ENCODE results near the gene DKK1. TPM values are rescaled to one million over a fixed set of nuclear protein-coding genes. Genes with fewer than 3 reads are reported as not detected.

Gene DKK1
- total RNA-seq: 4.7 and 6.1 TPM in 2 replicates

DNA sequence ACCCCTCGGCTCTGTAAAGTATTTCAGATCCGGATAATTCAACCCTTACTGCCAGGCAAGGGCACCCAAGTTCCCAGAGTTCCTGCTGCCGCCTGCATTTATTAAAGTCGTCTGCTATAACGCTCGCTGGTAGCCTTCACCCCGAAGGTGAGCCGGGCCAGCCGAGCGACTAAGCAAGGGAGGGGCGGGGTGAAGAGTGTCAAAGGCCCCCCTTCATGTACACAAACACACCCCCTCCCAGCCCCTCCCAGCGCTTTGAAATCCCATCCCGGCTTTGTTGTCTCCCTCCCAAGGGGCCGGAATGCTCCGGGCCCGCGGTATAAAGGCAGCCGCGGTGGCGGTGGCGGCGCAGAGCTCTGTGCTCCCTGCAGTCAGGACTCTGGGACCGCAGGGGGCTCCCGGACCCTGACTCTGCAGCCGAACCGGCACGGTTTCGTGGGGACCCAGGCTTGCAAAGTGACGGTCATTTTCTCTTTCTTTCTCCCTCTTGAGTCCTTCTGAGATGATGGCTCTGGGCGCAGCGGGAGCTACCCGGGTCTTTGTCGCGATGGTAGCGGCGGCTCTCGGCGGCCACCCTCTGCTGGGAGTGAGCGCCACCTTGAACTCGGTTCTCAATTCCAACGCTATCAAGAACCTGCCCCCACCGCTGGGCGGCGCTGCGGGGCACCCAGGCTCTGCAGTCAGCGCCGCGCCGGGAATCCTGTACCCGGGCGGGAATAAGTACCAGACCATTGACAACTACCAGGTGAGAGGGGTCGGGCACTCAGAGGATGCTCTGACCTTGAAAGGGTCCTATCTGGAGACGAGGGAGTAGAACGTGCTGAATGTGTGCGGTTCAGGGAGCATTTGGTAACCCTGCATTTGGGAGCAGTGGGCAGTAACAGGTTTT, at the start of gene DKK1:
DKK1 (plus strand) TSS at position 349 of the 889 bp plus-strand sequence; CDS start at position 503, 154 bp downstream.
- DNase-seq (ENCODE audit: low read depth): peak; percentile 49
- Histone ChIP-seq H3K27me3 (ENCODE audit: control insufficient read depth, insufficient read depth, low read length) (no peaks in the 10 kb centered on the region), H3K4me3 (ENCODE audit: low read depth, low read length) (peak within 1 kb of the TSS; percentile 53), H3K36me3 (ENCODE audit: control insufficient read depth, insufficient read depth, low read length) (no peaks in the 10 kb centered on the region)
- peak; percentile 93 for TF ChIP-seq CTCF (IDR thresholded peaks at IDR 0.05; ENCODE audit: insufficient read depth, low read length, poor library complexity, severe bottlenecking)

- Histone ChIP-seq H3K36me3 (ENCODE audit: control insufficient read depth, insufficient read depth, low read length) (no peaks in the 10 kb centered on the region), H3K27me3 (ENCODE audit: control insufficient read depth, insufficient read depth, low read length) (no peaks in the 10 kb centered on the region), H3K4me3 (ENCODE audit: low read depth, low read length) (no peak overlapping the region)
- DNase-seq (ENCODE audit: low read depth): no peak
- TF ChIP-seq CTCF (IDR thresholded peaks at IDR 0.05; ENCODE audit: insufficient read depth, low read length, poor library complexity, severe bottlenecking): no peak
These were observed 48.8 kb upstream of the DKK1 start for GRCh38 chr10:52265131-52265926.

DNA sequence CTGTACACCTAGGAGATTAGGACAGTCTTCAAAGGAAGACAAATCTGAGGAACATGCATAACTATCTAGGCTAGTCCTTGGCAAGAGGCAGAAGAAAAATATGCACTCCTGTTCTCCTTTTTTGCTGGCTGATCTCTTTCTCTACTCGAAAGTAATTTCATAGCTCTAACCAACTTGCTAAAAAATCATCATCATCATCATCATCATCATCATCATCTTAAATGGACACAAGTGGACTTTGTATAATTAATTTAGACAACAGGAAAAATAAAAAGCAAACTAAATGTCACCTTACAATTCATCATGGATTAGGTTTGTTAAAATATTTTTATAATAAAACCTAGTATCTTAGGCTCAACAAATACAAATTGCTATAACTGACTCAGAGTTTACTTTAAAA, 47.2 kb upstream of the DKK1 start:
- no peak for DNase-seq (ENCODE audit: low read depth)
- H3K27me3 ChIP-seq (ENCODE audit: control insufficient read depth, insufficient read depth, low read length): no peaks in the 10 kb centered on the region
- no peaks in the 10 kb centered on the region for H3K36me3 ChIP-seq (ENCODE audit: control insufficient read depth, insufficient read depth, low read length)
- H3K4me3 ChIP-seq (ENCODE audit: low read depth, low read length): no peak overlapping the region
- no peak for TF ChIP-seq CTCF (IDR thresholded peaks at IDR 0.05; ENCODE audit: insufficient read depth, low read length, poor library complexity, severe bottlenecking)

DNA sequence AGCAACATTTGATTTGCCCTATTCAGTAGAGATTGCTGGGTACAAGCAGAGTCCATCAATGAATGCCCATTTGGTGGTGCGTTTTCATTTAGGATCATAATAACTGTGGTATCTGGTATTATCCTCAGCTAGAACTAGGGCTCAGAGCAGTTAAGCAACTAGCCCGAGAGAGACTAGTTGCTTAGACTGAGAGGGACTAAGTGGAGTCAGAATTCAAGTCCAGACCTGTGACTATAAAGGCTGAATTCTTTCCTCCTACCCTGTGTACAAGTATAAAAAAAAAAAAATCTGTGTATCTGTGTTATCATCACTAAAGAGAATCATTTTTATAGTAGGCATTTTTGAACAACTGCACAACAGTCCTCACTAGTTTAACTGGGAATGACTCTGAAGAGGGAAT, 45.3 kb upstream of the DKK1 start:
- TF ChIP-seq CTCF (IDR thresholded peaks at IDR 0.05; ENCODE audit: insufficient read depth, low read length, poor library complexity, severe bottlenecking): no peak
- H3K36me3 ChIP-seq (ENCODE audit: control insufficient read depth, insufficient read depth, low read length): no peaks in the 10 kb centered on the region

DNA sequence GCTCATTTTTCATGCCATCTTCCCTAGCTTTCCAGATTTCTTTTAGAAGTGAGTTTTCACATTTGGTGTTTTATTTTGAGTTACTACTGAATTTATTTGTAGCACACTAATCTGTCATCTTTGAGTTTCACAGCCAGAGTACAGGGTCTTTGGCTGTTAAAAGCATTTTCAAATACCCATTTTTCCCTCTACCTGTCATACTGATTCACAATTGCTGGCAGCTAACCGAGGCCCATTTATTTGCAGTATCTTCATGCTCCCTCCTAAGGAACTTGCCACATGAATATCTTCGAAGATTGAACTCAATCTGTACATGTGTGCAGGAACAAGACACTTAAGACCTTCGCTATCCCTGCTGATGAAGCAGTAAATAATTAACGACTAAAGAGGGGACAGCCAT, 44.8 kb upstream of the DKK1 start:
- DNase-seq (ENCODE audit: low read depth): no peak
- no peaks in the 10 kb centered on the region for H3K36me3 ChIP-seq (ENCODE audit: control insufficient read depth, insufficient read depth, low read length)
- no peaks in the 10 kb centered on the region for H3K27me3 ChIP-seq (ENCODE audit: control insufficient read depth, insufficient read depth, low read length)
- H3K4me3 ChIP-seq (ENCODE audit: low read depth, low read length): no peak overlapping the region
- no peak for TF ChIP-seq CTCF (IDR thresholded peaks at IDR 0.05; ENCODE audit: insufficient read depth, low read length, poor library complexity, severe bottlenecking)

More for the DNA sequence above, 45.3 kb upstream of the DKK1 start:
- no peaks in the 10 kb centered on the region for H3K27me3 ChIP-seq (ENCODE audit: control insufficient read depth, insufficient read depth, low read length)
- no peak for DNase-seq (ENCODE audit: low read depth)
- no peak overlapping the region for H3K4me3 ChIP-seq (ENCODE audit: low read depth, low read length)
